ENCODE data around the gene HYLS1. TPM values are rescaled to one million over a fixed set of nuclear protein-coding genes. Genes with fewer than 3 reads are reported as not detected.

The HYLS1 gene
- total RNA-seq, 1 donor from 2014 or later, result 8.6 TPM

DNA sequence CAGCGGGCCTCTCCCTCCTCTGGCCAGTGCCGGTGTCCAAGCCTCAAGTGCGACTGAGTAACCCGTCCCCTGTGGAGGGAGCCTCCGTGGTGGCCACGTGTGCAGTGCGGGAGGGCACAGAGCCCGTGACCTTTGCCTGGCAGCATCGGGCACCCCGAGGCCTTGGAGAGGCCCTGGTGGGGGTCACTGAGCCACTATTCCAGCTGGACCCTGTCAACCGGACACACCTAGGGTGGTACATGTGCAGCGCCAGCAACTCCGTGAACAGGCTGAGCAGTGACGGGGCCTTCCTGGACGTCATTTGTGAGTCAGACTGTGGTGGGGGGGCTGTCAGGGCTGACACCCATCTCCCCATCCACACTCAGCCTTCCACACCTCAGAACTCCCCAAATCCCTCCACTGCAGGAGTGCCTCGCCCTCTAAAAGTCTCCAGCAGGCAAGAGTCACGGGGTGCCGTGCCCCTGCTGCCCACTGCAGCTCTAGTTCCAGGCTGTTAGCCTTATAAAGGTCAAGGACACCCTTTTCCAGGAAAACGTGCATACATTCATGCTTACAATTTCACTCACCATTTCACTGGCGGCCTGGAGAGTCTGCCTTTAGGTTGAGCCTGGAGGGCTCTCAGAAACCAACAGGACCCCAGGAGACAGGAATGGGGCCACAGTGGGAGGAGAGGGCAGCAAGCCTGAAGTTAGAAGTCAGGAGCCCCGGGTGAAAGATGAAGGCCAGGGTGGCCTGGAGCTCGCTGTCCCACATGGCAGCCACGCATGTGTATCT, 61.0 kb downstream of the HYLS1 start:
- DNase-seq (ENCODE audit: low read depth, low spot score), result no peak

DNA sequence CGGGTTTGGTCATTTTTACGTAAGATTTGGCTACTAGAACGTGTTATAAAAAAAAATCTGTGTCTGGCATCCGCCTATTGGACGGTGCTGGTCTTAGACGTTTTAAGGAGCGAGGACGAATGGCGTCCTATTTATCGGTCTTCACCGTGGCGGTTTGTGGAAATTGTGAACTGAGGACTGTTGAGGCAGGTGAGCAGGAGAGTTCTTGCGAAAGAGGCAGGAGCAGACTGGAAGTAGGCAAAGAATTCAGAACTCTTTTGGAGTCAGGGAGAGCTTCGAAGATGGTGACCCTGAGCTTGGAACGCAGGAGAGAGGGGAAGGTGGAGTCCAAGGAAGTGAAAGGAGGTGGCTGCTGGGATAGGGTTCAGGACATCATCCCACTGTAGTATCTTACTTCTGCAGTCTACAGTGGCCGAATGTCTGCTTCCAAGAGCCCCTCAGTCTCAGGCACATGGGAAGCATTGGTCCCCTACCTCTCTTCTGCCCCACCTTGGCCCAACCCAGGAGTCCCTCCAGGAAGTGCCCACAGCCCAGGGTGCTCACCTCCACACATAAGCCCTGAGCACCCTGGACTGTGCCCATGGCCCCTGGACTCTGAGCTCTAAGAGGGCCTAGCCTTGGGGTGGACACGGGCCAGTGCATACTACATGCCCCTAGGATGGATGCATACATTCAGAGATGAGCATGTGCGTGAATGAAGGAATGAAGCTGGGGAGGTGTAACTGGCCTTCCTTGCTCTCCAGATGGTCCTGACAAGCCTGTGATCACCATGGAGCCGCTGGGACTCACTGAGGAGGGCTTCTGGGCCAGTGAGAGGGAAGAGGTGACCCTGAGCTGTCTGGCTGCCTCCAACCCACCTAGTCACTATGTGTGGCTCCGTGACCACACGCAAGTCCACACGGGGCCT, 62.1 kb downstream of the HYLS1 start:
- no peak for DNase-seq (ENCODE audit: low read depth, low spot score)

DNA sequence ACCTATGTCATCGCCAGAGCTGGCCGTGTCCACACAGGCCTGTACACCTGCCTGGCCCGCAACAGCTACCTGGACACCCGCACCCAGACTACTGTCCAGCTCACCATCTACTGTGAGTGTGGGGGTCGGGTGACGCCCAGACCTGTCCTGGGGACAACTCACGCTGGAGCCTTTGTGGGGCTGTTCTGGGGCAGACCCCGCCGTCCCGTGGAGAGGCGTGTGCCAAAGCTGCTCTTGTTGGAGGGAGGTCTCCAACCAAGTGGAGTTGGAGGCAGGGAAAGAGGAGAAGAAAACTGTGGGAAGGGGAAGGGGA, 62.7 kb downstream of the HYLS1 start:
- no peak for DNase-seq (ENCODE audit: low read depth, low spot score)

Other genes with a start within 250 kb of the HYLS1 start
- not detected in 2 replicates for gene ACRV1, start 206.8 kb upstream of the HYLS1 start, total RNA-seq
- gene PATE1, start 141.4 kb upstream of the HYLS1 start, total RNA-seq, result not detected in 2 replicates
- gene PATE2, start 108.8 kb upstream of the HYLS1 start, total RNA-seq, result 0.07 and 0.28 TPM in 2 replicates
- not detected in 2 replicates for gene PATE3, start 99.5 kb upstream of the HYLS1 start, total RNA-seq
- gene PATE4, start 54.4 kb upstream of the HYLS1 start, total RNA-seq, result not detected in 2 replicates
- gene PUS3, start 15.5 kb downstream of the HYLS1 start, total RNA-seq, result 13.9 and 14.4 TPM in 2 replicates
- gene DDX25, start 16.8 kb downstream of the HYLS1 start, total RNA-seq, result not detected in 2 replicates
- not detected in 2 replicates for gene VSIG10L2, start 58.4 kb downstream of the HYLS1 start, total RNA-seq
- 1.4 and 1.8 TPM in 2 replicates for gene CDON, start 175.2 kb downstream of the HYLS1 start, total RNA-seq

Data from pulmonary artery endothelial cell (primary cell).